Esophagus muscularis mucosa (tissue), 4 donors: ENCODE data around the gene STAMBP. TPM values are rescaled to one million over a fixed set of nuclear protein-coding genes. Genes with fewer than 3 reads are reported as not detected.

Experiments
- DNase-seq: peaks from one replicate; pipeline ENCODE4 v3.0.0-alpha.2; 2017; ENCODE audit errors: extremely low spot score
- H3K27ac ChIP-seq, 4 donors: fragments of 200-600 bp; sonication (generic); replicated peaks in 1 of 4; 1 replicate in 3 of 4; 2 replicates in 1 of 4; pipeline ENCODE4 v1.5.1; 2016 to 2019; ENCODE audit warnings: mild to moderate bottlenecking in 1 of 4
- H3K27me3 ChIP-seq, 4 donors: fragments of 200-600 bp; sonication (generic); one replicate each; pipeline versions ENCODE4 v1.5.1 to v1.6.0; 2016 to 2019
- H3K36me3 ChIP-seq, 4 donors: fragments of 200-600 bp; sonication (generic); one replicate each; pipeline ENCODE4 v1.5.1; 2016 to 2019
- H3K4me1 ChIP-seq, 4 donors: fragments of 200-600 bp; sonication (generic); one replicate each; pipeline ENCODE4 v1.5.1; 2016 to 2019
- H3K4me3 ChIP-seq, 4 donors: fragments of 200-600 bp; sonication (generic); 1 replicate in 2 of 4; 2 replicates in 2 of 4; pipeline ENCODE4 v1.5.1; 2016 to 2019; ENCODE audit warnings: mild to moderate bottlenecking in 4 of 4, moderate library complexity in 1 of 4
- H3K9me3 ChIP-seq, 4 donors: fragments of 200-600 bp; sonication (generic); 1 replicate in 3 of 4; 2 replicates in 1 of 4; pipeline ENCODE4 v1.5.1; 2016 to 2019
- EP300 ChIP-seq: sonication (generic); formaldehyde crosslinking; IDR thresholded peaks from one replicate; pipeline ENCODE4 v1.6.1; 2017; ENCODE audit warnings: antibody characterized with exemption
- POLR2A ChIP-seq: fragments of 450-650 bp; IDR thresholded peaks from one replicate; pipeline ENCODE4 v1.6.1; 2017; ENCODE audit warnings: antibody characterized with exemption, moderate library complexity, mild to moderate bottlenecking, low read depth
- POLR2AphosphoS5 ChIP-seq, 2 donors: sonication (generic); formaldehyde crosslinking; IDR thresholded peaks; one replicate each; pipeline ENCODE4 v1.6.1; 2017; ENCODE audit warnings: antibody characterized with exemption in 2 of 2
- WGBS: methylation state at CpG from one replicate; pipeline ENCODE4 v1.1.5; 2018; 5-methylcytosine and 5-hydroxymethylcytosine counted together
- intact Hi-C: fragments of 100-400 bp; cut with DNase I; formaldehyde crosslinking; loops from one replicate; pipeline ENCODE4 v1.15.1; 2023
- total RNA-seq, 4 donors: library from RNA; depleted of rRNA; stranded (reverse); fragments of >200 nt; gene quantifications; one replicate each; pipeline versions ENCODE4 v1.1.0 to v1.2.1, GENCODE V29; 2016
- TF ChIP-seq, protein P1 (sequence below), 3 experiments: fragments of 200-600 bp in 2 of 3; fragments of 450-650 bp in 1 of 3; sonication (generic) in 2 of 3; IDR thresholded peaks; one replicate each; pipeline ENCODE4 v1.5.1; 2017 to 2019; ENCODE audit warnings: antibody characterized with exemption in 3 of 3, mild to moderate bottlenecking in 2 of 3, moderate library complexity in 1 of 3

Gene STAMBP
- total RNA-seq, 4 donors from 2014 or later = 32.3 to 73.8 (median 34.1) TPM

DNA sequence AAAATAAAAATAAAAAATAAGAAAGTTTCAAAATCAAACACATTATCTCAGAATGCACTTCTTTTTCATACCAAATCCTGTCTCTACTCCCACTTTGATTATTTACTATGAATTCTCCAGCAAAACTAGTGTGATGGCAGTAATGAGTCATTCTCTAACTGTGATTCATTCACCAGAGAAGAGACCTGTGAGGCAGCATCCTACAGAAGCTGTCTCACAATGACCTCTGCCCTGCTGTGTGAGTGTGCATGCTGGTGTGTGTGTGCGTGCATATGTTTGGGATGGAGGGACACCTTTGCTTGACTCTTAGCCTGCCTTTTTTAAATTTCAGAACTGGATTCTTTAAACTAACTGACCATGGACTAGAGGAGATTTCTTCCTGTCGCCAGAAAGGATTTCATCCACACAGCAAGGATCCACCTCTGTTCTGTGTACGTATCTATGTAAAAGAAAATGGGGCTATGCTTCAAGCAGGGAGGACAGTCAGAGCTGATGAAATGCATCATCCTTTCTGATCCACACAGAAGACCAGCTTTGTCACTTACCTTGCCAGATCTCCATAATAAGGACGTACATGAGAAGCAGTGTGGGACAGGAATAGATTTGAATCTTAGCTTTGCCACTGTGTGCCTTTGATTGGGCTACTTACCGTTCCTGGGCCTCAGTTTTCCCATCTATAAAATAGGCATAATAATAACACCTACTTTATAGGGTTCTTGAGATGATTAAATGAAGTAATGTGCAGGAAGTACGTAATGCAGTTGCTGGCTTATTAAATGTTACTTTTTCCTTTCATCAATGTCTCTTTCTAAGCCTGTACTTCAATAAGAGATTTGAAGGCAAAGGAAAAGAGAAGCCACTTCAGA, 31.2 kb downstream of the STAMBP start:
- H3K9me3 ChIP-seq = no peaks in the 10 kb centered on the region
- 83% methylated on average over 6 of the region's 6 CpGs for WGBS
- TF ChIP-seq POLR2A (no peak), POLR2AphosphoS5 (IDR thresholded peaks at IDR 0.05) (no peak), EP300 (no peak)
- TF ChIP-seq, protein P1, sequence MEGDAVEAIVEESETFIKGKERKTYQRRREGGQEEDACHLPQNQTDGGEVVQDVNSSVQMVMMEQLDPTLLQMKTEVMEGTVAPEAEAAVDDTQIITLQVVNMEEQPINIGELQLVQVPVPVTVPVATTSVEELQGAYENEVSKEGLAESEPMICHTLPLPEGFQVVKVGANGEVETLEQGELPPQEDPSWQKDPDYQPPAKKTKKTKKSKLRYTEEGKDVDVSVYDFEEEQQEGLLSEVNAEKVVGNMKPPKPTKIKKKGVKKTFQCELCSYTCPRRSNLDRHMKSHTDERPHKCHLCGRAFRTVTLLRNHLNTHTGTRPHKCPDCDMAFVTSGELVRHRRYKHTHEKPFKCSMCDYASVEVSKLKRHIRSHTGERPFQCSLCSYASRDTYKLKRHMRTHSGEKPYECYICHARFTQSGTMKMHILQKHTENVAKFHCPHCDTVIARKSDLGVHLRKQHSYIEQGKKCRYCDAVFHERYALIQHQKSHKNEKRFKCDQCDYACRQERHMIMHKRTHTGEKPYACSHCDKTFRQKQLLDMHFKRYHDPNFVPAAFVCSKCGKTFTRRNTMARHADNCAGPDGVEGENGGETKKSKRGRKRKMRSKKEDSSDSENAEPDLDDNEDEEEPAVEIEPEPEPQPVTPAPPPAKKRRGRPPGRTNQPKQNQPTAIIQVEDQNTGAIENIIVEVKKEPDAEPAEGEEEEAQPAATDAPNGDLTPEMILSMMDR (IDR thresholded peaks at IDR 0.05) = no peak
- peak overlapping the region in 1 of 4 donors; percentile 8 for H3K27ac ChIP-seq
- intact Hi-C loops = no loop called here
- no peaks in the 10 kb centered on the region for H3K27me3 ChIP-seq
- no peak for DNase-seq
- H3K36me3 ChIP-seq = peaks cover 27 to 94% (median 75%) of the 10 kb centered on the region in 4 donors
- no peaks in the 10 kb centered on the region for H3K4me1 ChIP-seq
- H3K4me3 ChIP-seq = no peak overlapping the region

DNA sequence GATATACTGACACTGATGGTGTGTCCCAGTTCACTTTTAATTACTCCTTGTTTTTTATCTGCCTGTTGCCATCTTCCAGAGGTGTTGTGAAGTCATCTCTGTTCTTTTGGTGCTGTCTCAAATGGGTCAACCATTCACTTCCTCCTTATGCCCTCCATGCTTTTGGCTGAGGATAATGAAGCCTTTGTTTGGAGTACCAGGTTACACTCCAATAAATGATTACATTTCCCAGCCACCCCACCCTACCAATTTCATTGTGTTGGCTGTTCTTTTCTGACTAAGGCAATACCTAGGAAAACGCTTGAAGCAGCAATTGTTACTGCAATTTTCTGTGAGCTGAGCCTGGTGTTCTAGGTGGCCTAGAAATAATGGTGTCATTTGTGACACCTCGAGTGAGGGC, 34.2 kb downstream of the STAMBP start:
- intact Hi-C loops = no loop called here
- WGBS = 93% methylated on average over 2 of the region's 2 CpGs
- H3K4me3 ChIP-seq = no peak overlapping the region
- no peaks in the 10 kb centered on the region for H3K4me1 ChIP-seq
- no peaks in the 10 kb centered on the region for H3K27me3 ChIP-seq
- no peaks in the 10 kb centered on the region for H3K9me3 ChIP-seq
- no peak overlapping the region for H3K27ac ChIP-seq
- peaks cover 22 to 88% (median 65%) of the 10 kb centered on the region in 4 donors for H3K36me3 ChIP-seq
- no peak for DNase-seq
- no peak for TF ChIP-seq POLR2AphosphoS5 (IDR thresholded peaks at IDR 0.05)
- TF ChIP-seq EP300 = no peak

DNA sequence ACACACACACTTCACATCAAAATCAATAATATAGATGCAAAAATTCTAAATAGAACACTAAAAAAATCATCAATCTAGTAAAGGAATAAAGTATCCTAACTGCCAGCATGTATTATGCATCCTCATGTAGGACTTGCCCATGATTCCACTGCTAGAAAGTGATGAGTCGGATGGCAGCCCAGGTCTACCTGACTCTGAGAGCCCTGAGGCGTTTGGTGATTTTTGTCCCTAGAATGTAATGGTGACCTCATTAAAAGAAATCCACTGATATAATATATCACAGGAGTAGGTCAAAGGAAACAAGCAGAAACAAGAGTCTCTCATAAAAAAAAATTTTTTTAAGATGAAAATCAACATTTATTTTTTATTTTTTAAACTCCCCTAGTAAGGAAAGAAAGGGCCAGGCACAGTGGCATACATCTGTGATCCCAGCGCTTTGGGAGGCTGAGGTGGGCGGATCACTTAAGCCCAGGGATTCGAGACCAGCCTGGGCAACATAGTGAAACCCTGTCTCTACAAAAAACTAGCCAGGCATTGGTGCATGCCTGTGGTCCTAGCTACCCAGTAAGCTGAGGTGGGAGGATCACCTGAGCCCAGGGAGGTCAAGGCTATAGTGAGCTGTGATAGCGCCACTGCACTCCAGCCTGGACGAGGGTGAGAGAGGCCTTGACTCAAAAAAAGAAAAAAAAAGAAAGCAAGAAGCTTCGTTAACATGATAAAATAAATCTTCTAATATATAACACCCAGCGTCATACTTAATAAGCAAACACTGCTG, 39.6 kb downstream of the STAMBP start:
- TF ChIP-seq, protein P1 (IDR thresholded peaks at IDR 0.05) = no peak
- TF ChIP-seq POLR2AphosphoS5 (IDR thresholded peaks at IDR 0.05) = no peak
- no peak for TF ChIP-seq EP300
- TF ChIP-seq POLR2A = no peak
- H3K27me3 ChIP-seq = no peaks in the 10 kb centered on the region
- WGBS = 72% methylated on average over 9 of the region's 9 CpGs
- intact Hi-C loops = no loop called here
- H3K27ac ChIP-seq = peak overlapping the region; percentile 80 to 89 (median 86)
- H3K4me1 ChIP-seq = peaks cover 9 to 32% (median 26%) of the 10 kb centered on the region in 4 donors
- H3K36me3 ChIP-seq = peaks cover 7 to 39% (median 27%) of the 10 kb centered on the region in 4 donors
- no peaks in the 10 kb centered on the region for H3K9me3 ChIP-seq
- H3K4me3 ChIP-seq = no peak overlapping the region
- DNase-seq = no peak

DNA sequence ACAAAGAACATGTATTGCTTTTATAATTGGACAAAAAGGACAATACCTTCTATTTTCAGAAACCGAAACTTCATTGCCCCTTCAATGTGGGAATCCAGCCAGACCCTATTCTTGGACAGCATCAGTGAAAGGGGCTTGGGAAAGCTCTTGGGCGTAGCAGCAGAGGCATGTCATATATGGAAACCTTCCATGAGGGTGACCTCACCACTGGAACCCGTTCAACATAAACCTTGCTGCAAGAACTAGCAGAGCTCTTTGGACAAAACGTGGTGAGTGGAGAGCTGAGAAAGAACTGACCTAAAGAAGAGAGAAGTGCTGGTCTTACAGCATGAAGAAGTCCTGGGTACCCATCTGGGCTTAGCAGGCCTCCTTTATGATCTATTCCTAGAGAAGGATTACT, 41.3 kb downstream of the STAMBP start:
- Histone ChIP-seq H3K27me3 (no peaks in the 10 kb centered on the region), H3K4me3 (peak overlapping the region in 1 of 4 donors; percentile 10), H3K4me1 (peaks cover 9 to 47% (median 33%) of the 10 kb centered on the region in 4 donors), H3K27ac (peak overlapping the region; percentile 80 to 89 (median 86)), H3K9me3 (no peaks in the 10 kb centered on the region), H3K36me3 (peaks cover 0 to 22% (median 14%) of the 10 kb centered on the region in 4 donors)
- intact Hi-C loops = no loop called here
- peak; percentile 94 for DNase-seq
- WGBS = 18% methylated on average over 4 of the region's 4 CpGs
- TF ChIP-seq, protein P1 (IDR thresholded peaks at IDR 0.05) = no peak
- peak; percentile 77 to 79 for TF ChIP-seq POLR2AphosphoS5 (IDR thresholded peaks at IDR 0.05)
